Fibroblast of skin of left biceps (primary cell): ENCODE data around the gene MLIP.
"Not testable (repeated sequence)": the region's sequence is repeated elsewhere in the genome, so short reads cannot be mapped to it uniquely, and the experiment has no call there.

Experiments
- DNase-seq, 2 experiments: peaks; one replicate each; pipeline ENCODE4 v3.0.0-alpha.2; 2013; ENCODE audit warnings: low read depth in 2 of 2

The MLIP gene

DNA sequence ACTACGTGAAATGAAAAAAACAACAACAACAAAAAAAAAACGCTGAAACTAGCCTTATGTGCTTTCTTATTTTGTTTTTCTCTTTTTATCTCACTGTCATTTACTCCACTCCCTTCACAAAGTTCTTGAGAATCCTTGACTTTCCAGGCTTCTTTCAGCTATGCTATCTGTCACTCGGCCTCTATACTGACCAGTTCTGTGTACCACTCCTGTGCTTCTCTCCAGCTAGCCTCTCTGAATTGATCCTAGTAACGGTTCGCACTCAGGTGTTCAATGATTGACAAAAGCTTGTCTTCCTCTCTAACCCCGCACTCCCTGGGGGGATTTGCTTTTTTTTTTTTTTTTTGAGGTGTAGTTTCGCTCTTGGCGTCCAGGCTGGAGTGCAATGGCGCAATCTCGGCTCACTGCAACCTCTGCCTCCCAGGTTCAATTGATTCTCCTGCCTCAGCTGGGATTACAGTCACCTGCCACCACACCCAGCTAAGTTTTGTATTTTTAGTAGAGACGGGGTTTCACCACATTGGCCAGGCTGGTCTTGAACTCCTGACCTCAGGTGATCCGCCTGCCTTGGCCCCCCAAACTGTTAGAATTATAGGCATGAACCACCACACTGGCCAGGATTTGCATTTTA, 31.8 kb downstream of the MLIP start:
- DNase-seq, result no peak

DNA sequence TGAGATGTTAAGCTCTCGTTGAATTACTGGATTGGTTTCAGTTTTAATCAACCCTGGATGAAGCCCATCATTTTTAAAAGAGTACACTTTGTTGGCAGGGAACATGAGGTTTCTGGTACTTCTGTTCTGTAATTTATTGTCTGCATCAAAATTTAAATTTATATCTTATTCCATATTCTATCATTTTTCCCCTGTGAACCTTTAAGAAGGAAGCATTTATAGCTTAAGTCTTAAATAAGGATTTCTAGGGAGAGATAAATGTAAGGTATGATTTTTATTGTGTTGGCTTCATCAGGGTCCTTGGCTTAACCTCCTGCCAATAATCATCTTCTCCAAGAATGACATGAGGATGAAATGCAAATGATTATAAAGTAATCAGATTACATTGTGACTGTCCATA, 40.6 kb downstream of the MLIP start:
- no peak for DNase-seq

DNA sequence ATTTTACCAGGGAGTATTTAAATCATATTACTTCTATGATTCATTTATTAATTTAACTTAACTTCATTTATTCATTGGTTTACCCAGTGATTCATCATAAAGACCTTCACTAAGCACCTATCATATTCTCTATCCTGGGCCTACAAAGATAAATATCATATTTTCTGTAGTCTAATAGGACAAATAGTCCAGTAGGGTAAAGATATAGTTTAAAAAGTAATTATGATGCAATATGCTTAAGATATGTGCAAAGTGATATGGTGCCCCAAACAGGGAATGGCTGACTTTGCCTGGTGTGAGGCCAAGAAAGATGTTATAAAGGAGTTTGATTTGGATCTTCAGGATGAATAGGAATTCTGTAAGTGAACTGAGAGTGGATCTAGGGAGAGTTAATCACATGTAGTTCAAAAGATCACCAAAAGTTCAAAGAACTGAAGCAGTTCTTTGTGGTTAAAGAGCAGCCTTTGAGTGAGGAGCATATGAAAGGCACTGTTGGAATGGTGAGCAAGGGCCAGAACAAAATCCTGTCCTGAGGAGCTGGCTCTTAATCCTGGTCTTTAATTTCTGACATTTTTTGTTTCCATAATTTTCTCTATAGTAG, 45.5 kb downstream of the MLIP start:
- no peak for DNase-seq

DNA sequence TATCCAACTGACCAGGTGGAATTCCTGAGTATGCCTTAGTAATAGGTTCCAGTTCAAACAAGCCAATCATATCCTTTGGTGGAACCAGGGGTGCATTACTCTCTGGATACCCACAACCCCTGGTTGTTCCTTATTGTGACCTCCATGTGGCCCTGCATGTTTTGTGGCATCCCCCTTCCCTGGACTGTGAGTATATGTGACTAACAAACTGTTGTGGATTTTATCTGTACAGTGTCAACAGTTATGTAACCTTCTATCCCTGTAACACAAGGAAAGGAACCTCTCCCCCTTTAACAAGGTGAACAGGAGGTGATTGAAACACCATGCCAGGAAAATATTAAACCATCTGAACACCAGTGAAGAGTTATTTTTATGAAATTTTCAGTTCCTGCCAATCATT, 46.2 kb downstream of the MLIP start:
- DNase-seq, result no peak

DNA sequence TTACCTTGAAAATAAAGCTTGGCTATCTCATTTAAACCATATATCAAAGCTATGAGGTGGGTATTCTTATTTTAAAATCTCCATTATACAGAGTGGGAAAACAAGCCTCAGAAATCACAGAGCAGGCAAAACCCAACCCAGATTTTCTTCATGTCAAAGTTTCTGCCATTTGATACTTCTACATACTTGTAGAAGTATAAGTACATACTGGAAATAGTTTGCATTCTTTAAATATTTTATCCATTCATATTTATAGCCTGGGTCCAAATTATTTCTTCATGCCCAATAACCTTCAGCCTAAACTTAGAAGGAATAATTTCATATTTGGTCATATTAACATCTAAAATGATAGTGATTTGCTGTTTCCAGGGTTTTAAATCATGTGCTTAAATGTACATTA, 61.8 kb downstream of the MLIP start:
- peak; percentile 18 to 19 for DNase-seq

DNA sequence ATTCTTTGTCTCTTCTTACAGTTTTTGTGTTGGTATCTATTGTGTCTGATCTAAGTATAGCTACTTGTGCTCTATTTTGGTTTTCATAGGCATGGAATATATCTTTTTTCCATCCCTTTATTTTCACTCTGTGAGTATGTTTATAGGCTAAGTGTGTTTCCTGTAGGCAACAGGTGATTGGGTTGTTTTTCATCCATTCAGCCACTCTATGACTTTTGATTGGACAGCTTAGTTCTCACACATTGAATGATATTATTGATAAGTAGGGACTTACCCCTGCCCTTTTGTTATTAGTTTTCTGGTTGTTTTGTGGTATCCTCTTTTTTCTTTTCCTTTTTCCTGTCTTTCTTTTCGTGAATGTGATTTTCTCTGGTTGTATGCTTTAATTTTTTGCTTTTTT, 67.9 kb downstream of the MLIP start:
- DNase-seq, result no peak

DNA sequence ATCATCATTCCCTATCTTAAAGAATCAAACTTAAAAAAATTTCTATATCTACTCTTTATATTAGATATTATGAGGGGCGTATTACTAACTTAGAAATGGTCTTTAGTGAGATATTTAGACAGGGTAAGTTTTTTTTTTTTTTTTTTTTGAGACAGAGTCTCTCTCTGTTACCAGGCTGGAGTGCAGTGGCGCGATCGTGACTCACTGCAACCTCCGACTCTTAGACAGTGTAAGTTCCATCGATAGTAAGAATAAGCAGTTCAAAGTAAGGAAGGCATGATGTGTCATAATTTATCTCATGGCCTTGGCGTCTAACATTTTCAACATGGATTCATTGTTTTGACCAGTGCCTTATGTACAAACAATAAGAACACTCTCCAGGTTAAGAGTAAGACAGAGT, 72.4 kb downstream of the MLIP start:
- DNase-seq, result no peak

DNA sequence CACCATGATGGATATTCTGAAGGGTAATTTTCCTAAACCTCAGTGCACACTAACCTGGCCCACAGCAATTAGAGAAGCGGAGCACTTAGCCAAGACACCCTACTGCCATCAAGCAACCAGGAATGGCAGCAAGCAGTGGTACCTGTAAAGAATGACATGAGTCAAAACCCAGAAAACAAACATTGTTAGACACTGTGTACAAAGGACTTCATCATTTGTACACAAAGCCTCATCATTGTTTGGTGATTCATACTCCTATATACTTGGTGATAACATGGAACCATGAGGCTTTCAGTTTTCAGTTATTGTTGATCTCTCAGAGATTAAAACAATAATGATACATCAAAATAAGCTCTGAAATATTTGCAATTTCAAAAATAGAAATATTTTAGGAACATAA, 74.6 kb downstream of the MLIP start:
- no peak for DNase-seq

DNA sequence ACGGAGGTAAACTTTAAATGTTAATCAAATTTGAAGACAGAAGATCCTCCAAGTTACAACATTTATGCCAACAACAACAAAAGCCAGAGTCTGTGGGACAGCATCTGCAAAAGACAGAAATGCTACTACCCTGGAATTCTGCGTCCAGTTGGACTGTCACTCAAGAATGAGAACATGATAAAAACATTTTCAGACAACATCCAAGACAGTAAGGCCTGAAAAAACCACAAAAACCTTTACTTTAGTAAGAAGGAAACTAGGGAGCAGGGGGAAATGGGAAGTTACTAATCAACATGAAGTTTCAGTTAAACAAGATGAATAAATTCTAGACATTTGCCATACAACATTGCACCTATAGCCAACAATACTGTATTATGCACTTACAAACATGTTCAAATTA, 77.6 kb downstream of the MLIP start:
- DNase-seq, result no peak

DNA sequence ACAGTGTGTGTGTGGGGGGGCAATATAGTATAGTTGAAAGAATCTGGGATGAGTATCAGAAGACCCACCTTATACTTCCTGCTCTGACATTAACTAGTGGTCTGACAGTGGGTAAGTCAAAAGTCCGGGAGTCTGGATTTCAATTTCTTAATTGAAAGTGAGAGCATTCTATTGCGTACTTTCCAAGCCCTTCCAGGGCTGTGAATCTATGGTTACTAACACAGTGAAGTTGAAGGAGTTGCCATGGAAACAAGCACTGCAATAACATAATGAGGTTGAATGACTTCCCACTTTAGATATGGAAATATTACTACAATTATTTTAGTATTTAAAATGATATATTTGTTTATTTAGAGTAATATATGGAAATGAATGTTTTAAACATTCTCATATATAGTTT, 80.2 kb downstream of the MLIP start:
- peak in 1 of 2 experiments; percentile 1 for DNase-seq

DNA sequence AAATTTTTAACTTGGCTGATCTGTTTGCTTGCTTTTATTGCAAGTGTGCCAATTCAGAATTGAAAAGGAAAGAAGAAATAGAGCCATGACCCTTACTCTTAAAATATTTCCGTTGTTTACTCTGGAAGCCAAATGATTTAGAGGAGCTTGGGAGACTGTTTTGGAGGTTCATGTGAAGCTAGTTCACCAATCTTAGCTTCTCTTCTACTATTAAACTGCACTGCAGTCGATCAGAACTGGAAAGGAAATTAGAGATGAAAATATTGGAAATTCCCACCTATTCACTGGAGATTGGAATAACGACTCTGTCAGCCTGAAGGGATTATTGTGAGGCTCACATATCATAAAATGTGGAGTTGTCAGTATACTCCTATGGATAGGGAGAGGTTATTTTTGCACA, 81.8 kb downstream of the MLIP start:
- DNase-seq, result no peak

DNA sequence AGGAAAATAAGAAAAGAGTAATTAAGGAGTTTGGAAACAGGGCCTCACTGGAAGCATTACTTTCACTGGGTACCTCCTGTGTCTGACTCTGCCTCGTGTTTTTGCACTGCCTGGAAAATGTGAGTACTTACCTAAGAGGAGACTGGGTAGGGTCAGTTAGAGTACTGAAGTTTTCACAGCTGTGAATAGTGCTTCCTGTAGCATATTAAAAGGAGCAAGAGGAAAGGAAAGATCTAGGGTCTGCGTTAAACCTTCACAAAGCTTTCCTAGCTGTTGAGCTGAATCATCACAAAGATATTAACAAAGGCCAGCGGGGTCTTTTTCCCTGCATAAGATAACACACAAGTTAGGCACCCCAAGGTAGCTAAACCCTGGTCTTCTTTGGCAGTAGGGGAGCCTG, 82.3 kb downstream of the MLIP start:
- DNase-seq, result no peak

DNA sequence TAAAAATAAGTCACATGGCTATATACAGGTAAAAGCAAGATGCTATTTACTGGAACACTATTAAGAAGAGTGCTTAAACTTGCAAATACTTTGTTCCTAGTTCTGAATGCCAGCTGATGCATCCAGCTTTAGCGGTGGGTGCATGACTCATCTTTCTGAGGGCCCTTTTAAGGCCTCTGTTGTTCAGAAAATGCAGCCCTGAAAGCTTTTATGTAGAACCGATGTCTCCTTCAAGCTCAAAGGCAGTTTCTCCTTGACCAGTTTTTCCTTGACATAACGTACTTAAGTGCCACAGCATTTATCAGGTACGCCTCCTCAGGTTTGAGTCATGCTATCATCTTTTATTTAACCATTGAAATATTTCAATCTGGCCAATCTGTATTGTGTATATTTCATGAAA, 82.8 kb downstream of the MLIP start:
- peak; percentile 4 to 5 for DNase-seq

DNA sequence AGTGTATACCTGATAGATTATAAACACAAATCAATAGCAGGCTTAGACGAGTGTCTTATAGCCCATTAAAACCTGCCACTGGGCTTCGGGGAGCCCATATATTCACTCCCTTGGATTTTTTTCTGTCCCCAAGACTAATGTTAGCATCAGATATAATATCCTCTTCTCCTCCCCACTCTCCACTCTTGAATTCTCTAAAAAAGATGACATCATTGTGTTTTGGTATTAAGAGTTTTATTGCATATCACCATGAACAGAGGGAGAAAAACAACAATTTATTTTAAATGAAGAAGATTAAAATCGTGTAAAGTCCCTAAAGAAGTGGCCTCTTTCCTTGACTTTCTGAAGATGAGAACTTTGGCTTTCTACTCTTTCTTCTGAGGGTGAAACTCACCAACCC, 84.4 kb downstream of the MLIP start:
- DNase-seq, result no peak

DNA sequence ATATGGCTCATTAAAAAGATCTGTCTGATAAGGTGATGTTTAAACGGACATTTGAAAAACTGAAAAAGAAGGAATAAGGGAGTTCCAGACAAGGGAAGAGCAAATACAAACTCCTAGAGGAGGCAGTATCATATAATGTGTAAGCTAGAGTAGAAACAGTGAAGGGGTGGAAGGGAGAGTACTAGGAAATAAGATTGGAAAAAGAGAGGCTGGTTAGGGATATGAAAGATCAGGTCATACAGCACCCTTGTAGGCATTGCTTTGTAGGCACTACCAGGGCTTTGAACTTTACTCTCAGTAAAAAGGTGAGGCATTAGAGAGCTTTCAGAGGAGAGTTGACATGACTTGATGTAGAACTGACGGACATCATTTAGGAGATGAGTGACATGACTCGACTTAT, 85.7 kb downstream of the MLIP start:
- DNase-seq, result no peak

DNA sequence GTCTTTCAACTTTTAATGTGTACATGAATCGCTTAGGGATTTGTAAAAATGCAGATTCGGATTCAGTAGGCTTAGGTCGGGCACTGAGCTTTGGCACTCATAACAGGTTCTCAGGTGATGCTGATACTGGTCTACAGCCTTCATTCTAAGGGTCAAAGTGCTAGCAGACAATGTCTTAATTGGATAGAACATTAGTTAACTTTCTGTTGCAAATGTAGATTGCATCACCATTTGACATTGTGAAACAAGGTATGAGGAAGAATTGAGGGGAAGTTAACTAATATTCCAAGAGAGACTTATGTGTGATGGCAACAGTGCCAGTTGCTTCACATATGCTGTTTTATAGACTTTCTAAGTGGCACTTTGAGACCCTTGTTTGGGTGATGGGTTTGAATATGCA, 86.9 kb downstream of the MLIP start:
- DNase-seq, result no peak

DNA sequence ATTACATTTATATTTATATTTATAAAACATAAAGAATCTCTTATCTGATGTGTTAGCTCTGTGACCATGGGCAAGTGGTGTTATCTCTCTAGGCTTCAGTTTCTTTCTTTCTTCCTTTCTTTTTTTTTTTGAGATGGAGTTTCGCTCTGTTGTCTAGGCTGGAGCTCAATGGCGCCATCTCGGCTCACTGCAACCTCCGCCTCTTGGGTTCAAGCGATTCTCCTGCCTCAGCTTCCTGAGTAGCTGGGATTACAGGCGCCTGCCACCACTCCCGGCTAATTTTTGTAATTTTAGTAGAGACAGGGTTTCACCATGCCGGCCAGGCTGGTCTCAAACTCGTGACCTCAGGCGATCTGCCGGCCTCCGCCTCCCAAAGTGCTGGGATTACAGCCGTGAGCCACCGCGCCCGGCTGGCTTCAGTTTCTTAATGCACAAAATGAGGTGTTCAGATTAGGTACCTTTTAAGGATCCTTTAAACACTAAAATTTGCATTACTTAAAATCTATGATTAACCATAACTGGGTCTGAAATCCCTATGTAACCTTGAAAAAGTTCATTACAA, 92.3 kb downstream of the MLIP start:
- not testable (repeated sequence) for DNase-seq

DNA sequence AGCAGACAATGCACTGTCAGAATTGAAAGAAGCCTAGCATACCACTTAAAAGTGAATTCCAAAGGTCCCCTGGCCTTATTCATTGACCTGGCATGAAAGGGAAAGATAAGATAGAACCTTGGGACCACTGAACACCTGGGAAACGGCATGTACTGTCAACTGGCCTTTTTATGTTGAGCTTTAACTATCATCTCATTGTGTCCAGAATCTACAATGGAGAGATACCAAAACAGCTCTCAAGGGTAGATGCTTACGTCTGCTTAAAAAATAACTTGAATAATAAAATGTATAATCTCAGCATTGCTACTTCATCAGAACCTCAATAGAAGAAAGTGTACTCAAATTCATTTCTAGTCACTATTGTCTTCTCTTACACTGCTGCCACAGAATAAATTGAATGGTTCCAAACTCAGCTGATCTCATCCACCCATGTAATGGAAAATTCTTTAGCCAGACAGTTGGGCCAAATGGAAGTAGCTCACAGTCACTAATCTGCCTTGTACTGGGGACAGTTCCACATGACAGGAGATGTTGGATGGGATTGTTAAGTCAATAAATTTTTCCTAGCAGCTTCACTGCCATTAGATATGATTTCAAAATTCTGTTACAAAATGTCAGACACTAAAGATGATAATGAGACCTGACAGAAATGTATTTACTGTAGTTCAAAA, 93.8 kb downstream of the MLIP start:
- DNase-seq, result no peak

DNA sequence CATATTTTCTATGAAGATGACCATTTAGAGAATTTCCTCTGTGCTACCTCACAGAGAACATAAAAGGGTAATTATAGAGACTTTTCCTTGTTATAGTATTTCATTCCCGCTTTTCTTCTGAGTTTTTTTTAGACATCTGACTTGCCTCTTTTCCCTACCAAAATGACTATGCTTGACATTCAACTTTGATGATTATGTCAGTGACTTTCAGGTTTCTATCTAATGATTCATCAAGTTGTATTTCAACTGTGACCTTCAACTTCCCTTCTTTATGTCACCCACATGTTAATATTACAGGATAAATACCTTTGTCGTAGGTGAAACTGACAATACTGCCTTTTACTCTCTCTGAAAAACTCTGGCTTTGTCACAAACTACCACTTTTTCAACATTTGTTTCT, 95.3 kb downstream of the MLIP start:
- no peak for DNase-seq

DNA sequence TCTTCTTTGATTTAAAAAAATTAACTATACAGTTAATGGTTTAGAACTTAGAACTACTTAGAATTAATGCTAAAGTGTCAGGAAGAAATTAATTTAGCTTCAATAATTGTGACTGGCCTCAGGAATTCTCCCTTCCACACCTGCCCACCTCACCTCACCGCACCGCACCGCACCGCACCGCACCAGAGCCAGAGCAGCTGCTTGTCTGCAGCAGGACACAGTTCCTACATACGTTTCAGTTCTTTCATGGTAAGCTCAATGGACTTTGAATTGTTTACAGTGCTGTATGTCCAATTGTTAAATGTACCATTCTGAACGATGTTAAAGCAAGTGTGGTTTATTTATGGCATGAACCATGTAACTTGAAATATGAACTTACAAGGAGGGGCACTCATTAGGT, 98.7 kb downstream of the MLIP start:
- not testable (repeated sequence) for DNase-seq

DNA sequence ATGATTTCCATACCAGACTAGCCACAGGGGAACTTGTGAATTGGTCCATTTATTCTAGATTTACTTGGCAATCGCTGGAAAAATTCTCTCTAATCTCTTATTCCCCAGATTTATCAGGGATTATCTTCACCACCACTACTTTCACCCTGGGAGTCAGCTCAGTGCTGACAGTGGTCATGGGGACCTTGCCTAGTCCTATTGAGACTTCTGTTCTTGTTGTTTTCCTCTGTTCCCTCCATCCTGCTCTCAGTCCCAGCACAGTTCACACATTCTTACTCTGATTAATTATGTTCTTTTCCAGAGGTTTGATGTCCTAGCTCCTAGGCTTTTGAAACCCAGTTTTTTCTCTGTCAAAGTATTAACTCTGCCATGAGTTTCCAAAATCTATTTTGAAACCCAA, 103.0 kb downstream of the MLIP start:
- DNase-seq, result no peak

DNA sequence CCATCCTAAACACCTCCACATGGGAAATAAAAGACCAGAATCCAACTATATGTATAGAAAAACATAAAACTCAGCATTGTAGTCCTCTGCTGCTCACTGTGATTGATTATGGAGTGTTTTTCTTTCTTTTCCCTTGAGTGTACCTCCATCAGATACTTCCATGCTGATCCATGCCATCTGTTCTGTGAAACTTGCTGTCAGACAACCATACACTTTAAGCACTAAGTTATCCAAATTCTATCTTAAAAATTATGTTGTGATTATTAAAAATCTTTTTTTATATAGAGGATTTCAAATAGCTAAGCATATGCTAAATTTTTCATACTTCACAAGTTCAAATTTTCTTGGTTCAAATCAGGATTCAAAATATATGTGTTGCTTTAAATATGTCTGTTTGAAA, 105.1 kb downstream of the MLIP start:
- no peak for DNase-seq

DNA sequence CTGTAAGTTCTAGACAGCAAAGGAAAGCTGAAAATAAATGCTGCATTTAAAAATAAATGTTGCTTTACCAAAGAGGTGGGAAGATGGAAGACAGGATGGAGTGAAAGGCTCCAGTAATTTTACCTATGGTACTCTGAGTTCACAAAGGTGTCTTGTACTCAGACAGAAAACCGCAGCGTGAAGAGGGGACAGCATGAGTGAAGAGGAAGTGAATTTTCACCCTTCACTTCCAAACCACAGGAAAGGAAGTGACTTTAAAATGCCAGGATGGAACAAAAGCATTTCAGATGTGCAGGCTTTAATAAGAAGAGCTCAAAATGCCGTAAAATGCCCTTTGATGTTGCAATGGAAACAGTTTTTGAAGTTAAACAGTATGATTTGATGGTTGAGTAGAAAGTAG, 105.8 kb downstream of the MLIP start:
- DNase-seq, result no peak
